A673 (cell line): ENCODE measurements around the gene RCC2.

Source experiments
- CTCF ChIP-seq: fragments of 300-800, 200-600 bp; sonication (generic); conservative IDR thresholded peaks from 2 replicates; pipeline ENCODE4 v1.5.1; 2017; ENCODE audit warnings: low read depth, mild to moderate bottlenecking, antibody characterized with exemption, low read length, moderate library complexity, mixed read lengths
- EZH2 ChIP-seq: fragments of 200-600 bp; sonication (generic); IDR thresholded peaks from 2 replicates; pipeline ENCODE4 v1.6.1; 2017; ENCODE audit warnings: borderline replicate concordance, low read depth, mild to moderate bottlenecking, mixed read lengths, antibody characterized with exemption, low read length; ENCODE audit not compliant: poor library complexity, severe bottlenecking

- TF ChIP-seq EZH2 (no peak), CTCF (no peak)
Measured at GRCh38 chr1:17381161-17381560, 58.3 kb downstream of the RCC2 start.
